ENCODE data around the gene MB21D2.

DNA sequence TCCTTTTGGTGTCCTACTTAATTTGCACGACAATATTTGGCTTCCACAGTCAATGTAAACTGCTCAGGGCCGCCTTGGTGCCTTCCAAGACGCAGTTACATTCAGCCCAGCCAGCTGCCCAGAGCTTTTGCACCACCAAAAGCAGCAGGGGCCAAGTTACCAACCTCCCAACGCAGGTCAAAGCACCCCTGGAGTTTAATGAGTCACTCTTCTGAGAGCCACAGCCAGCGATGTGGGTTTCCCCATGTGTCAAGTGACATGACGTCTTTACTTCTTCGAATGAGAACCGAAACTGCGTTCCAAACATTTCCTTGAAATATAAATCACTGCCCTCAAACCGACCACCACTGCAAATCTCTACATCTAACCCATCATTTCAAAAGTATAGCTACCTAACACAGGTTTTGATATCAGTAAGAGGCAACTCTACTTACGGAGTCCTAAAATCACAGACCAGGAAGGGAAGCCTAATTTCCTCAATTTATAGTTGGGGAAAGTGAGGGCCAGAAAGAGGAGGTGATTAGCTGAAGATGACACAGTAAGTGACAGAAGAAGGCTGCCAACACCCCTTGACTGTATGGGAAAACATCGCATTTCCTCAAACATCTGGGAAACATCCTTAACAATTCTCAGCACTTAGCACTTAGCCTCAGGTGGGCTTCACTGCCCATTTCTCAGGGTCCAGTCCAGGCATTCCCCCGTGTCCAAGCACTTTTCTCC, 24.5 kb downstream of the MB21D2 start:
- TF ChIP-seq, protein P1, sequence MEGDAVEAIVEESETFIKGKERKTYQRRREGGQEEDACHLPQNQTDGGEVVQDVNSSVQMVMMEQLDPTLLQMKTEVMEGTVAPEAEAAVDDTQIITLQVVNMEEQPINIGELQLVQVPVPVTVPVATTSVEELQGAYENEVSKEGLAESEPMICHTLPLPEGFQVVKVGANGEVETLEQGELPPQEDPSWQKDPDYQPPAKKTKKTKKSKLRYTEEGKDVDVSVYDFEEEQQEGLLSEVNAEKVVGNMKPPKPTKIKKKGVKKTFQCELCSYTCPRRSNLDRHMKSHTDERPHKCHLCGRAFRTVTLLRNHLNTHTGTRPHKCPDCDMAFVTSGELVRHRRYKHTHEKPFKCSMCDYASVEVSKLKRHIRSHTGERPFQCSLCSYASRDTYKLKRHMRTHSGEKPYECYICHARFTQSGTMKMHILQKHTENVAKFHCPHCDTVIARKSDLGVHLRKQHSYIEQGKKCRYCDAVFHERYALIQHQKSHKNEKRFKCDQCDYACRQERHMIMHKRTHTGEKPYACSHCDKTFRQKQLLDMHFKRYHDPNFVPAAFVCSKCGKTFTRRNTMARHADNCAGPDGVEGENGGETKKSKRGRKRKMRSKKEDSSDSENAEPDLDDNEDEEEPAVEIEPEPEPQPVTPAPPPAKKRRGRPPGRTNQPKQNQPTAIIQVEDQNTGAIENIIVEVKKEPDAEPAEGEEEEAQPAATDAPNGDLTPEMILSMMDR (IDR thresholded peaks at IDR 0.05), result no peak
- TF ChIP-seq POLR2AphosphoS5 (IDR thresholded peaks at IDR 0.05) (peak in 2 of 4 donors; percentile 48 to 49), POLR2A (IDR thresholded peaks at IDR 0.05) (no peak), EP300 (IDR thresholded peaks at IDR 0.05) (no peak)
